C4-2B (cell line): ENCODE results near the gene DDC.

ENCODE experiments used
- H3K27ac ChIP-seq: fragments of 450-650 bp; 2 replicates; pipeline ENCODE4 v1.5.1; 2017
- CTCF ChIP-seq: fragments of 450-650 bp; conservative IDR thresholded peaks from 2 replicates; pipeline ENCODE4 v1.5.1; 2017; ENCODE audit warnings: mild to moderate bottlenecking
- ZFX ChIP-seq: fragments of 450-650 bp; IDR thresholded peaks from 2 replicates; pipeline ENCODE4 v1.6.1; 2017

DDC gene

DNA sequence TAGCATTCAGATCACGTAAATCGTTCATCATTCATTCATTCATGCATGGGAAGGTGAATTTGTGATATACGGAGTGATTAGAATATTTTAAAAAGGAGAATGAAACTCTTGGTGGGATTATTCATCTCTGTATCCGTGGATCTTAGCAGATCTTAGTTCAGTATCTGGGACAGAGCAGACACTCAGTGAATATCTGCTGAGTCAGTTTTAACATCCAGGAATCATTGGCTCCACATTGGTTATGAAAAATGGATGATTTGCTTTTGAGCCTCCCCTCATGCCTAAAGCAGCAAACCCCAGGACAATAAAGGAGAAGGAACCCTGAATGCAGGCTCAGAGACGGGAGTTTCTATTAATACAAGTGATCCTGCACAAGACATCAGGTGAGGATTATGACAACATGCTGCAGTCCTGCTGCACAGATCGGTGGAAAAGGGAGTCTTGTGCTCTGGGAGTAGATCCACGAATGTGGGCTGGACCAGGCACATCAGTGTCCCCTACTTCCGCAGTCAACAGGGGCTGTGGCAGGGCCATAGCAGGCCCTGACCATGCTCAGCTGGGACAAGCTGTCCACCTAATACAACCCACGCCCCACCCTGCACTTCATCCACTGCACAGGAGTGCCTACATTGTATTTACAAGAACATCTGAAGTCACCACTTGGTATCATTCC, 88.1 kb downstream of the DDC start:
- TF ChIP-seq ZFX: no peak
- TF ChIP-seq CTCF: no peak
- H3K27ac ChIP-seq: peak overlapping the region; percentile 3; the same call in 1 of the 2 replicates

GRCh38 chr7:50475340-50475739, 89.9 kb downstream of the DDC start:
- TF ChIP-seq CTCF (no peak), ZFX (no peak)
- H3K27ac ChIP-seq: no peak overlapping the region; the same call in 1 of the 2 replicates

DNA sequence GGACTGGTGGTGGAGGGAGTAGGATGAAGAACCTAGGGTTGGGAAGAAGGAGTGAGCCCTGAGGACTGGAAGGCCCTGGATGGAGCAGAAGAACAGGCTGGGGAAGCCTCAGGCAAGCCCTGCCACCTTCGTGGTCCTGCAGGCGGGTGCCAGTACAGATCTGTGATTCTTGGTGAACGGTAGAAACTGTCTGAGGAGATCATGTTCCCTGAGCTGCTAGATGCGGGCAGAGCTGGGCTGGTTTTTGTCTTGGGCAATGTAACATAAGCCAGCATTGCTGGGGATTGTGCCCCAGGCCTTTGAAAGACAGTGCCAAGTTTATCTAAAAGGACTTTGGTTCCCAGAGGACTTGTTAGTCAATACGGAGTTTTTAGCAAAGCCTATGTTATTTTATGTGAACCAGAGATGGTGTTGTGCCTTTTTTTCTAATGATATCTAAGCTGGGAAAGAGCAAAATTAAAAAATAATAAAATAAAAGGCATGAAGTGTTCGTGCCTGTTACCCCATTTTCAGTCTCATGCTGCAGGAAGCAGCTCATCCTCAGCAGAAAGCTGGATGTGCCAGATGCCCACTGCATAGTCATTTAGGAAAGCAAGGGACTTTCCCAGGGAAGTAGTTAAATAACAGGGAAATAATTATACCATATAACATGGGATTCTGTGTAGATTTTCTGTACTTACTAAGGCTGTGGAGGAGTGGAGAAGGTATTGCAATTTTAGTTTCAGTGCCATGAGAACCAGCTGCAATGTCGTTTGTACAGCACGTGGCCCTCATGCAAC, 90.6 kb downstream of the DDC start:
- H3K27ac ChIP-seq: no peak overlapping the region
- TF ChIP-seq ZFX (no peak), CTCF (no peak)

- TF ChIP-seq CTCF (no peak), ZFX (no peak)
- H3K27ac ChIP-seq: no peak overlapping the region
Observed at GRCh38 chr7:50473531-50473930, 91.7 kb downstream of the DDC start.

- TF ChIP-seq ZFX: no peak
- TF ChIP-seq CTCF: no peak
- no peak overlapping the region for H3K27ac ChIP-seq
Observed at GRCh38 chr7:50472427-50472826, 92.8 kb downstream of the DDC start.

DNA sequence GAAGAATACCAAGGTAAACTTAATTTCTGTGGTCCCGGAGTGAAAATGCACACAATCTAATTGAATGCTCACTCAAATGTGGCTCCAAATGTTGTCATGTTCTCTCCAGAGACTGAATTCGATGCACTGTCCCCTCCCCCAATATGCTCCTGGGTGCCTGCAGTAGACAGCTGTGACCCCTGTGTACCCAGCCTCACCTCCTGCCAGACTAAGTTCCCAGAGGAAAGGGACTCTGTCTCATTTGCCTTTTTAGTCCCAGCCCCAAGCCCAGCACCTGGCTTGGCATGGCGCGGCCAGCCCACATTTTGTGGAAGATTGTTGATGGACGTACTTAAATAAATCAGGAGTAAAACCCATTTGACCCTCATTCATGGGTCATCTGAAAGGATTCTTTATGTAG, 93.2 kb downstream of the DDC start:
- no peak overlapping the region for H3K27ac ChIP-seq
- TF ChIP-seq CTCF: no peak
- TF ChIP-seq ZFX: no peak
